ENCODE measurements around the gene ABHD15. TPM values are rescaled to one million over a fixed set of nuclear protein-coding genes. Genes with fewer than 3 reads are reported as not detected.
A peak's percentile ranks its signal among the peaks of the same experiment; 100 is the strongest.

The ABHD15 gene
- total and polyA plus RNA-seq, 9 of the 15 experiments (the other 6 are each of a cell fraction or from before 2014, with no cell fraction given), result 0.85 to 4.2 (median 2.1) TPM

DNA sequence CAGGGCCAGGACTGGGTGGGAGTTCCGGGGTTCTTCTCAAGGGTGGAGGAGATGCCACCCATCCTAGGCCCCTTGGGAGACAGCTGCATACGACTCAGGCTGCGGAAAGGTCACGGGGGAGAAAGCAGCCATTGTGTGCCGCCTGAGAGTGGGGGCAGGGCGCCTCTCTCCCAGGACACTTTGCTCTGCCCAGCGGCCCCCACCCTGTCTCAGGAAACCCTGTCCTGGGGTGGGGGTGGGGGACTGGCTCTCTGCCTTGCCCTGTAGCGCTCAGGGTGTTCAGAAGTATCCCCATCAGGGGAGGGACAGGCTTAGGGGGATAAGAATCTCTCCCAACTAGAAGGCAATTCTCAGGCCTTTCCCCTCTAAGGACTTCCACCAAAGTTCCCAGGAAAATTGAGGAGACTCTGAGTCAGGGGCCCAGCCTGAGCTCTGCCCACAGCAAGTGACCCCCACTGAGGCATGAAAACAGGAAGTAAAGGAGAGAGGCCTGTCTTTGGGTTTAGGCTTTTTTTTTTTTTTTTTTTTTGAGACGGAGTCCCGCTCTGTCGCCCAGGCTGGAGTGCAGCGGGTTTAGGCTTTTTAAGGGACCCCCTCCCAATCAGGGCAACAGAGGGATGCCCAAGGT lies 17.7 kb upstream of the ABHD15 start:
- DNase-seq (ENCODE audit: extremely low read depth in 1 of 4, low spot score in 3 of 4) (no peak), FAIRE-seq (no peak), ATAC-seq (no peak)
- CTCF ChIA-PET (ENCODE audit: low intra/inter-chr PET ratio), result interaction anchor here (0.6 to 0.8 kb wide), 2 partner anchors 33 to 349 kb away, joined by 3 read pairs; no protein-coding TSS in a partner anchor
- peaks cover 12 to 53% of the 10 kb centered on the region in 2 experiments for H3K4me1 ChIP-seq (replicated peaks in 1 of 2; ENCODE audit: control insufficient read depth in 2 of 2, insufficient read depth in 2 of 2, low read length in 2 of 2)
- H3K27ac ChIP-seq (ENCODE audit: extremely low read depth, low read depth, low read length), result no peak overlapping the region
- H3K4me3 ChIP-seq, result no peak overlapping the region
- H2AFZ ChIP-seq (ENCODE audit: low read depth, low read length), result no peak overlapping the region
- peaks cover 21% of the 10 kb centered on the region; the same call in 1 of the 3 replicates for H3K36me3 ChIP-seq (ENCODE audit: control insufficient read depth, insufficient read depth, low read length)
- POLR2A ChIA-PET, result no interaction called here
- intact Hi-C loops (cut with micrococcal nuclease), result no loop called here
- peaks cover 2% of the 10 kb centered on the region for H3K9me1 ChIP-seq (ENCODE audit: control insufficient read depth, insufficient read depth, low read length)
- 51% methylated on average over 9 of the region's 12 CpGs for WGBS (ENCODE audit: insufficient coverage, low coverage, missing lambda C conversion rate)
- H3K4me2 ChIP-seq (ENCODE audit: insufficient read depth, low read length), result no peak overlapping the region
- H3K27me3 ChIP-seq (ENCODE audit: control insufficient read depth in 2 of 2, insufficient read depth in 2 of 2, low read length in 2 of 2), result no peaks in the 10 kb centered on the region
- in situ Hi-C loops (cut with MboI), result no loop called here
- peak overlapping the region in 1 of 2 experiments; percentile 75; a peak in 2 of 4 replicates for H3K9ac ChIP-seq (ENCODE audit: insufficient read depth in 1 of 2, low read depth in 2 of 2, low read length in 2 of 2)
- TF ChIP-seq RB1 (IDR thresholded peaks at IDR 0.05; ENCODE audit: low read depth), result no peak
- TF ChIP-seq POLR2G (IDR thresholded peaks at IDR 0.05; ENCODE audit: low read depth, low read length), result 0 out of 2 replicates have a peak, but pooled peaks have one; percentile 4
- H3K9me3 ChIP-seq (replicated peaks; ENCODE audit: control insufficient read depth, insufficient read depth, low read depth, low read length), result no peaks in the 10 kb centered on the region
- BruUV-seq (replicated peaks), result no TSS peak
- peaks cover 24% of the 10 kb centered on the region for H3K79me2 ChIP-seq (ENCODE audit: control insufficient read depth, insufficient read depth, low read length)
- no peaks in the 10 kb centered on the region; the same call in 1 of the 2 replicates for H4K20me1 ChIP-seq (replicated peaks; ENCODE audit: control insufficient read depth, insufficient read depth, low read length)

DNA sequence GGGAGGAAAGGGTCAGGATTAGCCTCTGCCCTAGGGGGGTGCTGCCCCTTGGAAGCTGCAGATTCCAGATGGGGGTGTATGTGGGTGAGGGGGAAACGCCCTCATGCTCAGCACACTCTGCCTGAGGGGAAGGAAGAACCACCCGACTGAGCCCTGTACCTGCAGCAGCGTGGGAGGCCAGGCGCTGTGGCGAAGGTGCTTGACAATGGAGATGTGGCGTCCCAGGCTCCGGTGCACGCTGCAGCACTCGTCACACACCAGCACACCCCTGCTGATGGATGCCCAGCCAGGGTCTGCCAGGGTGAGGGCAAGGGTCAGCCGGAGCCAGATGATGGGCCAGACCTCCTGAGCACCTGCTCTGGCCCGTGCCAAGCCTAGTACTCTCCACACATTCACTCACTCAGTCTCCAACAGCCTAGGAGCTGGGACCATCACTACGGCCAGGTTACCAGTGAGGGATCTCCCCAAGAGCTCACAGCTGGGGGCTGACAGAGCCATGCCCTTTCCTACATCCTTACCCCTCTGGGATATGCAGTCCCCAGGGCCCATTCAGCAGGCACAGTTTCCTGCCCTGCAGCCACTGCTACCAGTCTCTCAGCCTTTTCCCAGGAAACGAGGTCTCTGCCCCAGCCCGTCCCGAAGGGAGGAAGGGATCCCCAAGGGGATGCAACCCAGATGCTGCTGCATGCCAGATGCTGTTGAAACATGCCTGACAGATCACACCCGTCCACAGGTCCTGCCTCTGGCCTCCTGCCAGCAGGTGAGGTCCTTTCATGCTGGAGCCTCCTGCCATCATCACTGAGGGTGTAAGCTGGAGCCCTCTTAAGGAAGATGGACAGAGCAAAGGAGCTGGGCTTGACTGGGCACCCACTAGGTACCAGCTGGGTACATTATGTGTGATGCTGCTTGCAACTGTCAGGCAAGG lies 16.7 kb upstream of the ABHD15 start:
- DNase-seq (ENCODE audit: extremely low read depth in 1 of 4, low spot score in 3 of 4), result no peak
- no peak overlapping the region for H3K4me3 ChIP-seq
- H4K20me1 ChIP-seq (replicated peaks; ENCODE audit: control insufficient read depth, insufficient read depth, low read length), result no peaks in the 10 kb centered on the region; the same call in 1 of the 2 replicates
- H3K9ac ChIP-seq (ENCODE audit: insufficient read depth in 1 of 2, low read depth in 2 of 2, low read length in 2 of 2), result peak overlapping the region in 1 of 2 experiments; percentile 1; a peak in 2 of 4 replicates
- intact Hi-C loops (cut with micrococcal nuclease), result no loop called here
- ChIA-PET CTCF (ENCODE audit: low intra/inter-chr PET ratio) (no interaction called here), POLR2A (no interaction called here)
- BruUV-seq (replicated peaks), result no TSS peak
- FAIRE-seq, result no peak
- TF ChIP-seq SMAD3 (CRISPR knock-in tag; conservative IDR thresholded peaks at IDR 0.05) (no peak), NFIC (IDR thresholded peaks at IDR 0.05) (peak; percentile 56; the same call in 1 of the 2 replicates)
- H2AFZ ChIP-seq (ENCODE audit: low read depth, low read length), result no peak overlapping the region
- WGBS (ENCODE audit: insufficient coverage, low coverage, missing lambda C conversion rate), result 81% methylated on average over 13 of the region's 16 CpGs
- ATAC-seq, result no peak
- H3K27me3 ChIP-seq (ENCODE audit: control insufficient read depth in 2 of 2, insufficient read depth in 2 of 2, low read length in 2 of 2), result no peaks in the 10 kb centered on the region
- peaks cover 26% of the 10 kb centered on the region; the same call in 1 of the 3 replicates for H3K36me3 ChIP-seq (ENCODE audit: control insufficient read depth, insufficient read depth, low read length)
- H3K9me1 ChIP-seq (ENCODE audit: control insufficient read depth, insufficient read depth, low read length), result peaks cover 2% of the 10 kb centered on the region
- no peak overlapping the region for H3K4me2 ChIP-seq (ENCODE audit: insufficient read depth, low read length)
- H3K27ac ChIP-seq (ENCODE audit: extremely low read depth, low read depth, low read length), result no peak overlapping the region
- in situ Hi-C loops (cut with MboI), result no loop called here
- peaks cover 20% of the 10 kb centered on the region for H3K79me2 ChIP-seq (ENCODE audit: control insufficient read depth, insufficient read depth, low read length)
- H3K9me3 ChIP-seq (replicated peaks; ENCODE audit: control insufficient read depth, insufficient read depth, low read depth, low read length), result no peaks in the 10 kb centered on the region
- peaks cover 12 to 46% of the 10 kb centered on the region in 2 experiments for H3K4me1 ChIP-seq (replicated peaks in 1 of 2; ENCODE audit: control insufficient read depth in 2 of 2, insufficient read depth in 2 of 2, low read length in 2 of 2)
